Epithelial cell of esophagus (primary cell): ENCODE results near the gene CFAP74.
A peak's percentile ranks its signal among the peaks of the same experiment; 100 is the strongest.

Experiments
- DNase-seq: peaks from one replicate; pipeline ENCODE4 v3.0.0; 2010; ENCODE audit warnings: low read depth
- H3K4me3 ChIP-seq: 2 replicates; pipeline ENCODE4 v1.5.1; 2011; ENCODE audit warnings: mild to moderate bottlenecking, low read length, control low read depth
- CTCF ChIP-seq: IDR thresholded peaks from 2 replicates; pipeline ENCODE4 v1.5.1; 2011; ENCODE audit warnings: low read depth, mild to moderate bottlenecking, low read length, control low read depth, inconsistent platforms; ENCODE audit not compliant: insufficient read depth; ENCODE audit errors: missing control alignments

Gene CFAP74

DNA sequence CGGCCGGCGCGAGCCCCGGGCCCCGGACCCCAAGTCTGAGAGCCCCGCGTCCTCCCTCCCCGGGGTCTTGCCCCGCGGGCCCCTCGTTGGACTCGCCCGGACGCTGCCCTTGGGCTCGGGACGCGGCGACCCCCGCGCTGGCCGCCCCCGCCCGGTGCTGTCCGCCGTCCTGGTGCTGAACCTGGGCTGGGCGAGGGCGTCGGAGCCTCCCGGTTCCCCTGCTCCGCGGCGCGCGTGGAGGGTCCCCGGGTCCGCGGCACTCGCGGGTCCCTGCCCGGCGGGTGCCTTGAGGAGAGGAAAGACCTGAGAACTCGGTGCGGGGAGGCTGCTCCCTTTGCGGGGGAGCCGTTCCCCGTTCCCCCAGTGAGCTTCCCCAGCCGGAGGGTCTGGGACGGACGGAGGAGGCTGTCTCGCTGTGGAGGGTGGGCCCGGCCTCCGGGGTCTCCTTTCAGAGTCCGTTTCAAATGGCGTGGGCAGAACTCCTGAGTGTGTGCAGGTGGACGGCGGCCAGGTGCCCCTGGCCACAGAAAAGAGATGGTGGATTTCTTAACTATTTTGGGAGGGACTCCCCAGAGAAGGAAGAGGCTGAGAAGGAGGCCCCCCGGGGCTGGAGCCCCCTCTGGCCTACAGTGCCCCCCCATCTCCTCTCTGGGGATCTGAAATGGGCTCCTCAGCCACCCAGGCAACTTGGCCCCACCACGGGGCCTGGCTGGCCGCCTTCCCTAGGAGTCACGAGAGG is 16.2 kb upstream of the CFAP74 start:
- no peak overlapping the region for H3K4me3 ChIP-seq
- DNase-seq, result no peak
- TF ChIP-seq CTCF, result no peak

GRCh38 chr1:2019172-2019543 is 15.6 kb upstream of the CFAP74 start, which contains the start of gene GABRD:
TSS of gene GABRD (plus strand) at chr1:2019345. CDS start at chr1:2019424, 79 bp downstream.
- no peak within 1 kb of the TSS for H3K4me3 ChIP-seq
- no peak for TF ChIP-seq CTCF
- peak; percentile 19 for DNase-seq

DNA sequence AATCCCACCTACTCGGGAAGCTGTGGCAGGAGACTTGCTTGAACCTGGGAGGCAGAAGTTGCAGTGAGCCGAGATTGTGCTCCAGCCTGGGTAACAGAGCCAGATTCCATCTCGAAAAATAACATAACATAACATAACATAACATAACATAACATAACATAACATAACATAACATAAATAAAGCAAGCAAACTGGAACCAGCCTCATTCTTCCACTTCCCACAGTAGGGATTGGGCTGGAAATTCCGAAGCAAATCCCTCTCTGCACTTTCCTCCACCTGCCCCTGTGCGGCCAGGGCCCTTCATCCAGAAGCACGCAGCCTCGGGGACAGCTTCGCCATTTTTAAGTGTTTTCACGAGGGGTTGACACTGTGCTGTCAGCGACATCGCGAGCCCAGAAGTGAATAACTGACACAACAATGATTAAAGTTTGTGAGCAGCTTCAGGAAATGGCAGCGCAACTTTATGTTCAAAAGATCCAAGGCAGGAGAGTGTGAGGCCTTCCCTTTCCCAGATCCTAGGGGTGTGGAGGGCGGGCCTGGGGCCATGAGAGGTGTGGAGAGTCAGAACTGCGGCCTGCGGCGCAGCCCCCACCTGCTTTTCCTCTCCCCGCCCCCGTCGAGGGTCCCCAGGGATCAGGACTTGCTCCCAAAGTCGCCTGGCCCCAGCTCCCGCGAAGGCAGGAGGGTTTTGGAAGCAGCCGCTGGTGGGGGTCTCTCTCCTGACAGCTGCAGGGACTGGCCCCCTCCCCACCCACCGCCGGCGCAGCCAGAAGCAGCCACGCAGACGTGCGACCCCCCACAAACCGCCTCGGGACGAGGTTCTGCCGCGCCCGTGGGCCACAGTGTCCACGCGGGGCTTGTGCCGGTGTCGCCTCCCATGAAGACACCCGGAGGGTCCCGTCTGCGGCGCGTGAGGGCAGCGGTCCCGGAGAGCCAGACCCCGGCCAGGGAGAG is 14.9 kb upstream of the CFAP74 start:
- H3K4me3 ChIP-seq, result no peak overlapping the region
- no peak for TF ChIP-seq CTCF
- DNase-seq, result no peak

DNA sequence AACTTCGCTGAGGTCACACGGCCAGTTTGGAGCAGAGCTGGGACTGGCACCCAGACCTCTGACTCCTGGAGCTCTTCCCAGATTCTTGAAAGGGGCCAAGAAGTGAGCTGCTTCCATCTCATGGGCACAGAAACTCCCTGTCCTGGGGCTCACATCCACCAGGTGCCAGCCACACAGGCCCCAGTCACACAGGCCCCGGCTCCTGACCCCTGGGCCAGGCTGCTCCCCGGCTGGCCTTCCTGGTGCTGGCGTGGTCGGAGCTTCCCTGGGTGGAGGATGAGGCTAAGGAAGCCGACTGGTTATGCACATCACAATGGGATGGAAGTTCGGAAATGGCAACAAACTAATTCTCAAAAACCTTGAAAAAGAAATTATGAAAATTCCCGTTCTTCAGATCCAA is 12.5 kb upstream of the CFAP74 start:
- TF ChIP-seq CTCF, result no peak
- no peak overlapping the region for H3K4me3 ChIP-seq
- DNase-seq, result no peak

- H3K4me3 ChIP-seq, result no peak overlapping the region
- DNase-seq, result no peak
- no peak for TF ChIP-seq CTCF
These were observed 11.5 kb upstream of the CFAP74 start for GRCh38 chr1:2014741-2015735.

- no peak overlapping the region for H3K4me3 ChIP-seq
- TF ChIP-seq CTCF, result no peak
- DNase-seq, result no peak
These were observed 10.6 kb upstream of the CFAP74 start for GRCh38 chr1:2014181-2014580.
